Measurements from ENCODE around the gene CSTB. TPM values are rescaled to one million over a fixed set of nuclear protein-coding genes. Genes with fewer than 3 reads are reported as not detected.

Gene CSTB
- total RNA-seq, 1 experiment from 2014 or later: 136 TPM

- peaks cover 10% of the 10 kb centered on the region; the same call in 1 of the 2 replicates for H3F3A ChIP-seq (ENCODE audit: insufficient read depth, low read depth)
- no peak for TF ChIP-seq CTCF (conservative IDR thresholded peaks at IDR 0.05)
- TF ChIP-seq EZH2 (IDR thresholded peaks at IDR 0.05; ENCODE audit: low read depth): no peak
Observed at GRCh38 chr21:43754948-43755781, 20.9 kb downstream of the CSTB start.

DNA sequence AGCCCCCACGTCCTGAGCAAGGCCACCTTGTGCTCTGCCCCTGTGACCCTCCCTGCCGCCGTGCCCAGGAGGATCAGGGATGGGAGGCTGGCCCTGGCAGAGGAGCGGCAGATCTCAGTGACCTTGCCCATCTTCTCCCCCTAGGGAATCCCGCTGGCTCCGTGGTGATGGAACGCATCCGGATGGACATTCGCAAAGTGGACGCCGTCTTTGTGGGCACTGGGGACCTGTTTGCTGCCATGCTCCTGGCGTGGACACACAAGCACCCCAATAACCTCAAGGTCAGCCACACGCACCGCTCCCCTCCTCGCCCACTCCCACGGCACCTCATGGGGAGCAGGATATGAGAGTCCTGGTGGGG, 22.7 kb downstream of the CSTB start:
- Histone ChIP-seq H3K27ac (no peak overlapping the region), H2AFZ (no peak overlapping the region), H3K4me3 (no peak overlapping the region), H3K79me2 (ENCODE audit: low read depth) (no peaks in the 10 kb centered on the region), H3K4me1 (replicated peaks; ENCODE audit: insufficient read depth) (no peaks in the 10 kb centered on the region), H3K4me2 (no peak overlapping the region), H3K9me2 (ENCODE audit: insufficient read depth) (no peaks in the 10 kb centered on the region), H3K36me3 (ENCODE audit: low read depth) (no peaks in the 10 kb centered on the region), H3K9me3 (ENCODE audit: insufficient read depth, low read depth) (no peaks in the 10 kb centered on the region), H3F3A (ENCODE audit: insufficient read depth, low read depth) (peaks cover 10% of the 10 kb centered on the region; the same call in 1 of the 2 replicates), H4K20me1 (ENCODE audit: insufficient read depth) (no peaks in the 10 kb centered on the region), H3K27me3 (ENCODE audit: insufficient read depth, low read depth) (no peaks in the 10 kb centered on the region)
- no peak for DNase-seq
- BruUV-seq (replicated peaks): no TSS peak
- POLR2A ChIA-PET (ENCODE audit: unreplicated experiment): no interaction called here
- CTCF ChIA-PET: no interaction called here
- TF ChIP-seq EZH2 (IDR thresholded peaks at IDR 0.05; ENCODE audit: low read depth): no peak
- TF ChIP-seq CTCF (conservative IDR thresholded peaks at IDR 0.05): no peak
- intact Hi-C loops (cut with micrococcal nuclease; ENCODE audit: unreplicated experiment): no loop called here

More at GRCh38 chr21:43754948-43755781, 20.9 kb downstream of the CSTB start:
- Histone ChIP-seq H3K79me2 (ENCODE audit: low read depth) (no peaks in the 10 kb centered on the region), H3K27ac (no peak overlapping the region), H4K20me1 (ENCODE audit: insufficient read depth) (no peaks in the 10 kb centered on the region), H3K9me3 (ENCODE audit: insufficient read depth, low read depth) (no peaks in the 10 kb centered on the region), H3K36me3 (ENCODE audit: low read depth) (no peaks in the 10 kb centered on the region), H3K27me3 (ENCODE audit: insufficient read depth, low read depth) (no peaks in the 10 kb centered on the region), H2AFZ (no peak overlapping the region), H3K9me2 (ENCODE audit: insufficient read depth) (no peaks in the 10 kb centered on the region), H3K4me2 (no peak overlapping the region), H3K4me1 (replicated peaks; ENCODE audit: insufficient read depth) (no peaks in the 10 kb centered on the region), H3K4me3 (no peak overlapping the region)
- ChIA-PET POLR2A (ENCODE audit: unreplicated experiment) (no interaction called here), CTCF (no interaction called here)
- intact Hi-C loops (cut with micrococcal nuclease; ENCODE audit: unreplicated experiment): no loop called here
- DNase-seq: no peak
- no TSS peak for BruUV-seq (replicated peaks)

GRCh38 chr21:43752758-43753438, 23.2 kb downstream of the CSTB start:
- H4K20me1 ChIP-seq (ENCODE audit: insufficient read depth): no peaks in the 10 kb centered on the region
- H3K4me1 ChIP-seq (replicated peaks; ENCODE audit: insufficient read depth): no peaks in the 10 kb centered on the region
- no peak overlapping the region for H3K27ac ChIP-seq
- intact Hi-C loops (cut with micrococcal nuclease; ENCODE audit: unreplicated experiment): no loop called here
- no peaks in the 10 kb centered on the region for H3K36me3 ChIP-seq (ENCODE audit: low read depth)
- no peak overlapping the region for H3K4me3 ChIP-seq
- no peak overlapping the region for H2AFZ ChIP-seq
- no peaks in the 10 kb centered on the region for H3K79me2 ChIP-seq (ENCODE audit: low read depth)
- no TSS peak for BruUV-seq (replicated peaks)
- POLR2A ChIA-PET (ENCODE audit: unreplicated experiment): no interaction called here
- H3K9me2 ChIP-seq (ENCODE audit: insufficient read depth): no peaks in the 10 kb centered on the region
- no peak for DNase-seq
- CTCF ChIA-PET: no interaction called here
- H3F3A ChIP-seq (ENCODE audit: insufficient read depth, low read depth): peaks cover 6% of the 10 kb centered on the region; the same call in 1 of the 2 replicates
- no peak overlapping the region for H3K4me2 ChIP-seq
- H3K9me3 ChIP-seq (ENCODE audit: insufficient read depth, low read depth): no peaks in the 10 kb centered on the region
- no peaks in the 10 kb centered on the region for H3K27me3 ChIP-seq (ENCODE audit: insufficient read depth, low read depth)
- TF ChIP-seq CTCF (conservative IDR thresholded peaks at IDR 0.05): no peak
- no peak for TF ChIP-seq EZH2 (IDR thresholded peaks at IDR 0.05; ENCODE audit: low read depth)
